HTERT RPE-1 (cell line): Measurements from ENCODE around the gene GALR1.
"Not testable (repeated sequence)": the region's sequence is repeated elsewhere in the genome, so short reads cannot be mapped to it uniquely, and the experiment has no call there.

Experiments
- in situ Hi-C: fragments of 300-500 bp; cut with MboI; formaldehyde crosslinking; loops from 4 replicates; pipeline ENCODE4 v1.14.3; 2020; ENCODE audit warnings: low sequenced_read_pairs

GALR1 gene

GRCh38 chr18:77249569-77250500 is at the start of gene GALR1:
Gene GALR1 (plus strand): TSS chr18:77249848. CDS start chr18:77250549, 701 bp downstream.
- in situ Hi-C loops, result no loop called here

- in situ Hi-C loops, result no loop called here
Observed at GRCh38 chr18:77201506-77201905, 48.1 kb upstream of the GALR1 start.

GRCh38 chr18:77202329-77202728 is 47.3 kb upstream of the GALR1 start:
- in situ Hi-C loops, result no loop called here

- in situ Hi-C loops, result no loop called here
Observed at GRCh38 chr18:77203071-77203470, 46.6 kb upstream of the GALR1 start.

GRCh38 chr18:77203851-77204250 is 45.8 kb upstream of the GALR1 start:
- in situ Hi-C loops, result no loop called here

GRCh38 chr18:77205769-77206168 is 43.9 kb upstream of the GALR1 start:
- in situ Hi-C loops, result no loop called here

- in situ Hi-C loops, result no loop called here
Observed at GRCh38 chr18:77206676-77207374, 42.8 kb upstream of the GALR1 start.

GRCh38 chr18:77207540-77207939 is 42.1 kb upstream of the GALR1 start:
- in situ Hi-C loops, result no loop called here

- in situ Hi-C loops, result no loop called here
Observed at GRCh38 chr18:77208964-77209363, 40.7 kb upstream of the GALR1 start.

GRCh38 chr18:77209587-77209986 is 40.1 kb upstream of the GALR1 start:
- in situ Hi-C loops, result no loop called here

GRCh38 chr18:77210249-77210648 is 39.4 kb upstream of the GALR1 start:
- in situ Hi-C loops, result no loop called here

GRCh38 chr18:77218642-77219041 is 31.0 kb upstream of the GALR1 start:
- in situ Hi-C loops, result no loop called here

- in situ Hi-C loops, result no loop called here
Observed at GRCh38 chr18:77220726-77221125, 28.9 kb upstream of the GALR1 start.

GRCh38 chr18:77222464-77222863 is 27.2 kb upstream of the GALR1 start:
- in situ Hi-C loops, result no loop called here

- in situ Hi-C loops, result no loop called here
Observed at GRCh38 chr18:77223221-77223639, 26.4 kb upstream of the GALR1 start.

- in situ Hi-C loops, result no loop called here
Observed at GRCh38 chr18:77223653-77224052, 26.0 kb upstream of the GALR1 start.

- in situ Hi-C loops, result no loop called here
Observed at GRCh38 chr18:77230645-77231044, 19.0 kb upstream of the GALR1 start.

- in situ Hi-C loops, result no loop called here
Observed at GRCh38 chr18:77234504-77235365, 14.9 kb upstream of the GALR1 start.

- in situ Hi-C loops, result not testable (repeated sequence)
Observed at GRCh38 chr18:77239285-77239684, 10.4 kb upstream of the GALR1 start.

- in situ Hi-C loops, result no loop called here
Observed at GRCh38 chr18:77248873-77249568, 627 bp upstream of the GALR1 start.
